MG63 (cell line): ENCODE results near the gene WIPF3. TPM values are rescaled to one million over a fixed set of nuclear protein-coding genes. Genes with fewer than 3 reads are reported as not detected.
"Not testable (repeated sequence)": the region's sequence is repeated elsewhere in the genome, so short reads cannot be mapped to it uniquely, and the experiment has no call there.

ENCODE experiments used
- DNase-seq: peaks from one replicate; pipeline ENCODE4 v3.0.0-alpha.2; 2020
- H3K27me3 ChIP-seq: fragments of 250-450 bp; sonication (Bioruptor Pico); 2 replicates; pipeline ENCODE4 v1.5.1; 2020; ENCODE audit warnings: mild to moderate bottlenecking, moderate library complexity
- H3K36me3 ChIP-seq: fragments of 250-450 bp; sonication (Bioruptor Pico); 2 replicates; pipeline ENCODE4 v1.5.1; 2020; ENCODE audit warnings: mild to moderate bottlenecking, moderate library complexity
- H3K4me3 ChIP-seq: fragments of 250-450 bp; sonication (Bioruptor Pico); 2 replicates; pipeline ENCODE4 v1.5.1; 2020; ENCODE audit warnings: mild to moderate bottlenecking, moderate library complexity
- H3K9me3 ChIP-seq: fragments of 250-450 bp; sonication (Bioruptor Pico); 2 replicates; pipeline ENCODE4 v1.5.1; 2020; ENCODE audit warnings: mild to moderate bottlenecking, moderate library complexity
- total RNA-seq: library from RNA; depleted of rRNA; stranded (reverse); fragments of >200 nt; shearing (Covaris generic); gene quantifications from 2 replicates; pipeline ENCODE4 v1.2.3, GENCODE V29; 2014; ENCODE audit warnings: low replicate concordance

WIPF3 gene
- total RNA-seq, 1 experiment from 2014 or later = not detected

DNA sequence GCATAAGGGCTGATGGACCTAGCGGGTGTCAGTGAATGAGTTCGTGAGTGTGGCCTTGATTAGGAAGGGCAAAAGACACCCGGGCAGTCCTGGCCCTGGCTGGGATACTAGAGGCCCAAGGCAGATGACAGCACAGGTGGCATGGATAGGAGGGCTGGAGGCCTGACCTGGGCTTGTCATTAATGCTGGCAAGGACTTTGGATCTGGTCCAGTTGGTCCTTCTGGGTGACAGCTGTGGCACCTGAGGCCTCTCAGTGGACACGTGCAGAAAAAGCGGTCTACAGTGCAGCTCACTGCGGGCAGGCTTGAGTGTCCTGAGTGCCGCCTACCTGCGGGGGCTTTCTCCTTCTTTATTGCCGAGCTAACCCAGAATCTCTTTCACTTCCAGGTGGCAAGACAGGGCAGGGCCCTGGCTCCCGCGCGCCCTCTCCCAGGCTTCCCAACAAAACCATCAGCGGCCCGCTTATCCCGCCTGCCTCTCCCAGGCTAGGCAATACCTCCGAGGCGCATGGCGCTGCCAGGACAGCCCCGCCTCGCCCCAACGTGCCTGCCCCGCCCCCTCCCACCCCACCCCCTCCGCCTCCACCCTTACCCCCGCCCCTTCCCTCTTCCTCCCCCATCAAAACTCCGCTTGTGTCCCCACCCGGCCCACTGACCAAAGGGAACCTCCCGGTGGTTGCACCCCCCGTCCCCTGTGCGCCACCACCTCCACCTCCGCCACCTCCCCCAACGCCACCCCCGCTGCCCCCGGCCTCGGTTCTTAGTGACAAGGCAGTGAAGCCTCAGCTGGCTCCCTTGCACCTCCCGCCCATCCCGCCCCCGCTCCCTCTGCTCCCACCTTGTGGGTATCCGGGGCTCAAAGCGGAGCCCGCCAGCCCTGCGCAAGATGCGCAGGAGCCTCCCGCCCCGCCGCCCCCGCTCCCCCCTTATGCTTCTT is 77.4 kb downstream of the WIPF3 start:
- DNase-seq = no peak
- Histone ChIP-seq H3K4me3 (no peak overlapping the region), H3K27me3 (no peaks in the 10 kb centered on the region), H3K36me3 (no peaks in the 10 kb centered on the region), H3K9me3 (no peaks in the 10 kb centered on the region)

DNA sequence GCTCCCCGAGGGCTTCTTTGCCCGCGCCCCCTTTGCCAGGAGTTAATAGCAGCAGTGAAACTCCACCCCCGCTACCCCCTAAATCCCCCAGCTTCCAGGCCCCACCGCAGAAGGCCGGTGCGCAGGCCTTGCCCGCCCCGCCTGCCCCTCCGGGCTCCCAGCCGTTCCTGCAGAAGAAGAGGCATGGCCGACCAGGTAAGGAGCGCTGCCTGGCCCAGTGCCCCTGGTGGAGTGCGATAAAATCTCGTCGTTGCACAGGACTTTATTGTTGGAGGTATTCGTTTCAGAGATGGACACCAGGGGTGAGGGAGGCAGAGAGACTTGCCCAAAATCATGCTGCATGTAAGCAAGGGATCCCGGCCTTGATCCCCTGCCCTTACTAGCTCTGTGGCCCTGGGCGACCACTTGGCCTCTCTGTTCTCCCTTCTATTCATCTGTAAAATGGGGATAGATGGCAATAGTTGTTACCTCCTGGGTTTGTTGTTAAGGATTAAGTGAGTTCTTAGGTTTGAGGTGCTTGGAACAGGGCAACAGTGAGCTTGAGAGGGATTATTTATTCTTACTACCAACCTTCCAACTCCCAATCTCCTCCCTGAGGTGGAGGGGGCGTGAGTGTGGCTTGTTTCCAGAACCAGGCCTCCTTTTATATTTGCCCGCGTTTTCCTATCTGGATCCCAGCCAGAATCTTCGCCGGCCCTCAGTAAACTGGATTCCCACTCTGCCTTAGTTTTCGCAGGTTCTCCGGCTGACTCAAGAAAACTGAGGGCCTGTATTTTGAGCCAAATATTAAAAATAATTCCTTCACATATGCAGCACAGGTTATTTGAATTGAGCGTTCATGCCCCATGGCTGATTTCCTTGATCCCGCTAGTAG is 78.3 kb downstream of the WIPF3 start:
- H3K36me3 ChIP-seq = no peaks in the 10 kb centered on the region
- no peak for DNase-seq
- no peaks in the 10 kb centered on the region for H3K27me3 ChIP-seq
- H3K9me3 ChIP-seq = no peaks in the 10 kb centered on the region
- no peak overlapping the region for H3K4me3 ChIP-seq

DNA sequence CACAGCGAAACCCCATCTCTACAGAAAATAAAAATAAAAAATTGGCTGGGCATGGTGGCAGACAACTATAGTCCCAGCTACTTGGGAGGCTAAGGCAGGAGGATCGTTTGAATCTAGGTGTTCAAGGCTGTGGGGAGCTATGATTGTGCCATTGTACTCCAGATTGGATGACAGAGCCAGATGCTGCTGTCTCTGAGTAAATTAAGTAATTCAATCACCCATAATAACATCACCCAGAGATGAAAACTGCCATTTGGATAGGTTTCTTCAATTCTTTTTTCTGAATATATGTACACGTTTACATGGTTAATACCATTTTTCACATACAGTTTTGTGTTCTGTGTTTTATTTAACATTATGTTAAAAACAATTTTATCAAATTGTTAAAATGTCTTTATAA is 79.3 kb downstream of the WIPF3 start:
- H3K9me3 ChIP-seq = no peaks in the 10 kb centered on the region
- H3K4me3 ChIP-seq = no peak overlapping the region
- no peaks in the 10 kb centered on the region for H3K36me3 ChIP-seq
- no peaks in the 10 kb centered on the region for H3K27me3 ChIP-seq
- no peak for DNase-seq

DNA sequence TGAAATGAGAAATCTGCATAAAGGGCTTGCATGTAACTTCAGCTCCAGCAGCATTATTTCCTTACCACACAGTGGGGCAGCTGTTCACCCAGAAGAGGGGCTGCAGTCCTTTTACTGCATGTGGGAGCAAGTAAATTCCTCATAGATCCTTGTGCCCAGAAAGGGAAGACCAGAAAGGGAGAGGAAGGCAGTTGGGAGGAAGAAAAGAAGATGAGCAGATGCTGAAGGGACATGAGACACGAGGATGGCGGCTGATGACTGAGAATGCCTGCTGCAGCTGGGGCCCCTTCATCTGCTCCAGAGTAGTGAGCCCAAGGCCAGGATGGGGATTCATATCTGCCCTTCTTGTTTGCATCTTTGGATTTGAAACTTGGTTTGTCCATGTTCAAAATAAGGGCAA is 80.5 kb downstream of the WIPF3 start:
- H3K36me3 ChIP-seq = no peaks in the 10 kb centered on the region
- H3K9me3 ChIP-seq = no peaks in the 10 kb centered on the region
- no peaks in the 10 kb centered on the region for H3K27me3 ChIP-seq
- no peak overlapping the region for H3K4me3 ChIP-seq
- DNase-seq = no peak

DNA sequence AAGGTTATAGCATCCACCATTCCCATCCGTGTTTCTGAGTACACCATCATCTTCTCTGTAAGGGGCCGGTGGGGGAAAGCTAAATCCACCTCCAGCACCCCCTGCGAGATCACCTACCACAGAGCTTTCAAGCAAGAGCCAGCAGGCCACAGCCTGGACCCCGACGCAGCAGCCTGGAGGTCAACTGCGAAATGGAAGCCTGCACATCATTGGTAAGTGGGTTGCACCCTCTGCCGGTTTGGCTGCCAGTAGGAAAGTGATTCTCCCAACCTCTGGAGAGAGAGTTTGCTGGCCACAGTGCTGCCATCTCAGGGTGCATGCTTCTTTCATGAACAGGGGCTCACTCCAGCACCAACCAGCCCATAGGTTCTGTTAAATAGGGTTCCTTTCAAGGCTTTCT is 81.7 kb downstream of the WIPF3 start:
- Histone ChIP-seq H3K27me3 (no peaks in the 10 kb centered on the region), H3K36me3 (no peaks in the 10 kb centered on the region), H3K4me3 (no peak overlapping the region), H3K9me3 (no peaks in the 10 kb centered on the region)
- DNase-seq = no peak

DNA sequence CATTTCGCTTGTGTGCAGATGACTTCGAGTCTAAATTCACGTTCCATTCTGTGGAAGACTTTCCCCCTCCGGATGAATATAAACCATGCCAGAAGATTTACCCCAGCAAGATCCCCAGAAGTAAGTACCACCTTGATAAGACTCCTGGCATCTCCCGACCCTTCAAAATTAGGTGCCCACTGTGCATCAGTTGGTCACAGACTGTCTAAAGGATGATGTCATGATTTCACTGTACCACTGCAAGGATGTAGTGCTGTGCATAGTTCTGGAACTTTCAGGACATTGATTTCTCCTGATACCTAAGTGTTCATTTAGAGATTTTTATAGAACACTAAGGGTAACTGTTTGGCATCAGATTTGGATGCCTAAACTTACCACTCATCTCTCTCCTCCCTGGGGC is 83.0 kb downstream of the WIPF3 start:
- H3K4me3 ChIP-seq = no peak overlapping the region
- H3K9me3 ChIP-seq = no peaks in the 10 kb centered on the region
- DNase-seq = no peak
- no peaks in the 10 kb centered on the region for H3K27me3 ChIP-seq
- no peaks in the 10 kb centered on the region for H3K36me3 ChIP-seq

DNA sequence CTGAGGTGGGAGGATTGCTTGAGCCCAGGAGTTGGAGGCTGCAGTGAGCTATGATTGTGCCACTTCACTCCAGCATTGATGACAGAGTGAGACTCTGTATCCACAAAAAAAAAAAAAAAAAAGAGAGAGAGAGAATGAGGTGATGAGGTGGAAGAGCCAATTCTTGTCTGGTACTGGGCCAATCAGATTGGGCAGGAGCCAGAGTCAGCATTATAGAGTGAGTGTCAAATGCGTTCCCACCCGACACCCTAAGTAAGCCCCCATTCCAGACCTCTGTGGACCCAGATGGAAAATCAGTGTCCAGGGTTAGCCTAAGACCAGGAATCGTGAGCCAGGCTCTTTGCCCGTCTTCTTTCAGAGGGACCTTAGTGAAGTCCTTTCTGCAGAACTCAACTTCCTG is 83.9 kb downstream of the WIPF3 start:
- Histone ChIP-seq H3K27me3 (no peaks in the 10 kb centered on the region), H3K9me3 (no peaks in the 10 kb centered on the region), H3K4me3 (no peak overlapping the region), H3K36me3 (no peaks in the 10 kb centered on the region)
- no peak for DNase-seq

DNA sequence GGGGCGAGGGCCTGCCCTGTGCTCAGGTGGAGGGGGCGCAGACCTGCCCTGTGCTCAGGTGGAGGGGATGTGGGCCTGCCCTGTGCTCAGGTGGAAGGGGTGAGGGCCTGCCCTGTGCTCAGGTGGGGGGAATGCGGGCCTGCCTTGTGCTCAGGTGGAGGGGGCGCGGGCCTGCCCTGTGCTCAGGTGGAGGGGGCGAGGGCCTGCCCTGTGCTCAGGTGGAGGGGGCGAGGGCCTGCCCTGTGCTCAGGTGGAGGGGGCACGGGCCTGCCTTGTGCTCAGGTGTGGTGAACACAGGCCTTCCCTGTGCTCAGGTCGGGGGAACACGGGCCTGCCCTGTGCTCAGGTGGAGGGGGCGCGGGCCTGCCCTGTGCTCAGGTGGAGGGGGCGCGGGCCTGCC is 84.5 kb downstream of the WIPF3 start:
- not testable (repeated sequence) for DNase-seq

DNA sequence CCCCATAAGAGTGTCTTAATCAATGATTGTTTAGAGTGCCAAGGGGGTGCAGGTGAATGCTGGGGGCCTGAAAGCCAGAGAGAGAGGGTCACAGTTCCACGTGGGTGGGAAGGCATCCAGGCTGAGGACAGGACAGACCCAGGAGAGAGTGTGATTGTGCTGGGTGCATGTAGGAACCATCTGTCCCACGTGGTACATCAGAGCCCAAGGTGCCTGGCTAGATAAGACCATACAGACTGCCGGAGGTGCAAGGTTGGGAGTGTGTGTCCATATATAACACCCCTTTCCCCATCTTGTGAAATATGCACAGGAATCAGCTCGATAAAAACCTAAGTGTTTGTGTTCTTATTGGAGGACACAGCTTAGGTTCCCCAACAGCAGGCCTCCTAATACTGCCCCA is 85.5 kb downstream of the WIPF3 start:
- Histone ChIP-seq H3K27me3 (no peaks in the 10 kb centered on the region), H3K36me3 (no peaks in the 10 kb centered on the region), H3K4me3 (no peak overlapping the region), H3K9me3 (no peaks in the 10 kb centered on the region)
- DNase-seq = no peak

More for the DNA sequence above, 84.5 kb downstream of the WIPF3 start:
- H3K36me3 ChIP-seq, H3K4me3 ChIP-seq, H3K9me3 ChIP-seq, H3K27me3 ChIP-seq: not testable (repeated sequence)

DNA sequence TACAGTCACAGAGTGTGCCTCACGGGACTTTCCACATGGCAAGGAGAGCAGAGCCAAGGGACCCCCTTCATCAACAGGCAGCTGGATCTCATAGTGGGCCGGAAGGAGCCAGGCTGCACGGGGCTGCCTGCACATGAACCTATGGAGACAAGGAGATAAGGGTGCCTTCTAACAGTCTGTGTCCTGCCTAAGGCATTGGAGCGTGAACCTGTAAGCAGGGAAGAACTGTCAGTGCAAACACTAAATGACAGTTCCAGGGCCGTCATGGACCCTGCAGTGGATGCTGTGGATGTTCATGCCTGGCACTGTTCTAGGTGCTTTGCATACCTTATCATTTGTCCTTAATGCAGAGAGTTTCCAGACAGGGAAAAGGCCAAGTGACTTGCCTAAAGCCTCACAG is 85.9 kb downstream of the WIPF3 start:
- Histone ChIP-seq H3K36me3 (no peaks in the 10 kb centered on the region), H3K4me3 (no peak overlapping the region), H3K27me3 (no peaks in the 10 kb centered on the region), H3K9me3 (0 out of 2 replicates have a peak, but pooled peaks cover 2% of the 10 kb centered on the region)
- no peak for DNase-seq

DNA sequence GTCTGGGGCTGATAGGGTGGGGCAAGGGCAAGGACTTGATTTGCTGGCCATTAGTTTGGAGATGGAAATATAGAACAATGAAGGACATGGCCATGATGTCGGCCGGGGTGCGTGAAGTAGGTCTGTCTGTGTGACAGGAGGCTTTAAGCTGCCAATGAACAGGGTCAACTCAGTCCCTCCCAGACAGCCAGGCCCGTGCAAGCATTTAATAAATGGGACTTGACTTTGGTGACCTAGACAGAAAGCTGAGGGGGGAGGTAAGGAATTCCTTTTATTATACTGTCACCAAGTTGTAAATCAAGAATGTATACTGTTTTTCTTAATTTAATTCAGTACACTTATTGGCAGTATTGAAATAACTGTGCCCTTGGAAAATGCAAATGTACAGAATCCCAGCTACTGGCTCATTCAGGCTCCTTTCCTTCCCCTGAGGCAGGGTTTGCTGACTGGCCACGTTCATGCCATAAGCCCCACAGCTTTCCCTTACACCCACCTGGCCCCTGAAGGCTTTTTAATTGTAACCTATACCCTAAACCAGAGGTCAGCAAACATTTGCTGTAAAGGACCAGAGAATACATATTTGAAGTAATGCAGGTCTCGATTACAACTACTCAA is 87.2 kb downstream of the WIPF3 start:
- H3K36me3 ChIP-seq = no peaks in the 10 kb centered on the region
- H3K27me3 ChIP-seq = no peaks in the 10 kb centered on the region
- 0 out of 2 replicates have a peak, but pooled peaks cover 2% of the 10 kb centered on the region for H3K9me3 ChIP-seq
- H3K4me3 ChIP-seq = no peak overlapping the region
- DNase-seq = no peak

DNA sequence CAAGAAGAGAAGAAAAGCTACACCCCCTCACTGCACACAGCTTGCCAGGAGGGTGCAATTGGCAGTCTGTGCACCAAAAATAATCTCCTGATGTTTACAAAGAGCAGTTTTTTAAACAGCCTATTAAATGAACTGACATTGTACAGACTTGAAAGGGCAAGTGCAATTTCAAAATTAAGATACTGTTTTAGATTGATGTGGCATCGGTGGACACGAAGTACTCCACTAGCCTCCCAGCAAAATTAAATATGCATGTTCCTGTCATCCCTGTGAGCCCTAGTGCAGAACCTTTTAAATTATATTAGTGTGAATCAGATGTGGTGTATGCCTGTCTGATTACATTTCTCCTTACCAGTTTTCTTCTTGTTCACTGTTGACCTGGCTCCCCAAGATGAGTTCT is 87.9 kb downstream of the WIPF3 start:
- DNase-seq = no peak
- H3K9me3 ChIP-seq = 0 out of 2 replicates have a peak, but pooled peaks cover 2% of the 10 kb centered on the region
- no peaks in the 10 kb centered on the region for H3K27me3 ChIP-seq
- H3K4me3 ChIP-seq = no peak overlapping the region
- H3K36me3 ChIP-seq = no peaks in the 10 kb centered on the region

DNA sequence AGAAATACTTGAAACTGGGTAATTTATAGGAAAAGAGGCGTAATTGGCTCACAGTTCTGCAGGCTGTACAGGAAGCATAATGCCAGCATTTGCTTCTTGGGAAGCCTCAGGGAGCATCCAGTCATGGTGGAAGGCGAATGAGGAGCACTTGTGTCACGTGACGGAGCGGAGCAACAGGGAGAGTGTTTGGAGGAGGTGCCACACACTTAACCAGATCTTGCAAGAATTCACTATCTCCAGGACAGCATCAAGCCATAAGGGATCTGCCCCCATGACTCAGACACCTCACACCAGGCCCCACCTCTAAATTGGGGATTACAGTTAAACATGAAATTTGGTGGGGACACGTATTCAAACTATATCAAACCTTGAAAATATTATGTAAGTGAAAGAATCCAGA is 89.3 kb downstream of the WIPF3 start:
- no peak overlapping the region for H3K4me3 ChIP-seq
- DNase-seq = no peak
- H3K36me3 ChIP-seq = no peaks in the 10 kb centered on the region
- 0 out of 2 replicates have a peak, but pooled peaks cover 2% of the 10 kb centered on the region for H3K9me3 ChIP-seq
- H3K27me3 ChIP-seq = no peaks in the 10 kb centered on the region

DNA sequence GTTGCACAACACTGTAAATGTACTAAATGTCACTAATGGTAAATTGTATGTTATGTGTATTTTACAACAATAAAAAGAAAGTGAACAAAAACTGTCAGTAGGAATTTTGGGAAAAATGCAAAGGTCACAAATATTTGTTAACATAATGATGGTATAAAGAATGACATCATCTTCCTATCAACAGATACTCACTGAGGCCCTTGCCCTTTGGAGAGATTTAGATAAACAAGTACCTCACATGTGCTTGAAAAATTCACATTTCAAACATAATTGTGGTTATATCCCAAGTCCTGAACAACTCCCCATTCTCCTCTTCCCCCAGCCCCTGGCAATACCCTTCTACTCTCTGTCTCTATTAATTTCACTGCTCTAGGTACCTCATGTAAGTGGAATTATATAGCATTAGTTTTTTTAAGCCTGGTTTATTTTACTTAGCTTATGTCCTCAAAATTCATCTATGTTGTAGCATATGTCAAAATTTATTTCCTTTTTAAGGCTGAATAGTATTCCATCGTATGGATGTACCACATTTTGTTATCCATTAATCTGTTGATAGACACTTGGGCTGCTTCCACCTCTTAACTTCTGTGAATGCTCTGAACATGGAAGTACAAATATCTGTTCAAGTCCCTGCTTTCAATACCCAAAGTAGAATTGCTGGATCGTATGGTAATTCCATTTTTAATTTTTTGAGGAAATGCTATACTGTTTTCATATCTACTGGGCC is 90.5 kb downstream of the WIPF3 start:
- Histone ChIP-seq H3K27me3 (no peaks in the 10 kb centered on the region), H3K9me3 (0 out of 2 replicates have a peak, but pooled peaks cover 2% of the 10 kb centered on the region), H3K4me3 (no peak overlapping the region), H3K36me3 (no peaks in the 10 kb centered on the region)
- DNase-seq = no peak

DNA sequence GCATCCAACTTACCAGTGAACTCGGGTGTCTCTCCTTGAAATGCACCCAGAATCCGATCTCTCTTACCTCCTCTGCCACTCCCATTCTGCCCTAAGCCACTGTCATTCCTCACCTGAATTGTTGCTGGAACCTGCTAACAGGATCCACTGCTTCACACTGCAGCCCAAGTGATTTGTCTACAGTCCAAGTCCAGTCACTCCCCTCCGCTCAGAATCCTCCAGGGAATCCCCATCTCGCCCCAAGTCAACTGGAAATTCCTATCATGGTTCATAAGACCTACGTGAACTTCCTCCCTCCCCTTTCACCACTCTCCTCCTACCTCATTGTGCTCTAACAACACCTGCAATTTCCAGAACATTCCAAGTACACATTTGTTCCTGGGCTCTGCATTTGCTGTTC is 92.0 kb downstream of the WIPF3 start:
- Histone ChIP-seq H3K4me3 (no peak overlapping the region), H3K27me3 (no peaks in the 10 kb centered on the region), H3K36me3 (no peaks in the 10 kb centered on the region), H3K9me3 (0 out of 2 replicates have a peak, but pooled peaks cover 2% of the 10 kb centered on the region)
- DNase-seq = no peak

DNA sequence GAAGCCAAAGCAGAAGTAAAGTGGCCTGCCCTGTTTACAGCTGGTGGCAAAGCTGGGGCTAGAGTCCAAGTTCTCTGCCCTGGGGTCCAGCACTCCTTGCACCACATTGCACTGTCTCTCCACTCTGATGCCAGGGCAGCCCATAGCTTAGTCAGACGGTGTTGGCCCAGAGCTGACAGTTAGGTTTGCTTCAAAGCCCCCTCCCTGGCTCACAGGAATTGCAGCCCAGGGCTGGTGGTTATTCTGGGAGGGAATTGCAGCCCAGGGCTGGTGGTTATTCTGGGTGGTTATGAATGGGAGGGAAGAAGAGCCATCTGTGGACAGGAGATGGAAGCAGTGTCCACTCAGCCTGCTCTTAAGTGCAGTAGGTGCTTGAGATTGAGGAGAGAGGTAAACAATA is 94.4 kb downstream of the WIPF3 start:
- Histone ChIP-seq H3K27me3 (no peaks in the 10 kb centered on the region), H3K36me3 (no peaks in the 10 kb centered on the region), H3K4me3 (no peak overlapping the region), H3K9me3 (peaks cover 2% of the 10 kb centered on the region; the same call in 1 of the 2 replicates)
- peak; percentile 36 for DNase-seq
